Mesendoderm (in vitro differentiated cells): ENCODE results near the gene MTHFS. TPM values are rescaled to one million over a fixed set of nuclear protein-coding genes. Genes with fewer than 3 reads are reported as not detected.

Experiments used
- DNase-seq: peaks from one replicate; pipeline ENCODE4 v3.0.0; 2013
- H2AK5ac ChIP-seq: 2 replicates; pipeline ENCODE4 v1.6.1; 2013; ENCODE audit warnings: low read length, inconsistent platforms
- H2BK120ac ChIP-seq: 2 replicates; pipeline ENCODE4 v1.6.1; 2013; ENCODE audit warnings: low read depth, mild to moderate bottlenecking, low read length, moderate library complexity, mixed read lengths
- H2BK15ac ChIP-seq: replicated peaks from 2 replicates; pipeline ENCODE4 v1.6.1; 2013; ENCODE audit warnings: low read depth, mild to moderate bottlenecking, moderate library complexity
- H2BK5ac ChIP-seq: 2 replicates; pipeline ENCODE4 v1.6.1; 2013; ENCODE audit warnings: low read length, inconsistent platforms
- H3K18ac ChIP-seq: 2 replicates; pipeline ENCODE4 v1.6.1; 2013; ENCODE audit warnings: mild to moderate bottlenecking, low read length, mixed read lengths
- H3K23ac ChIP-seq: one replicate; pipeline ENCODE4 v1.6.1; 2013; ENCODE audit warnings: low read length
- H3K27ac ChIP-seq: 2 replicates; pipeline ENCODE4 v1.5.1; 2013; ENCODE audit warnings: low read depth, mild to moderate bottlenecking, inconsistent platforms, low read length, moderate library complexity
- H3K27me3 ChIP-seq: 2 replicates; pipeline ENCODE4 v1.6.1; 2013; ENCODE audit warnings: low read length, control low read depth, mild to moderate bottlenecking, inconsistent platforms; ENCODE audit not compliant: insufficient read depth, poor library complexity
- H3K36me3 ChIP-seq: 2 replicates; pipeline ENCODE4 v1.6.1; 2013; ENCODE audit warnings: low read length, inconsistent platforms; ENCODE audit not compliant: control insufficient read depth, insufficient read depth
- H3K4ac ChIP-seq: one replicate; pipeline ENCODE4 v1.6.1; 2013; ENCODE audit warnings: low read depth, mild to moderate bottlenecking, low read length, moderate library complexity
- H3K4me1 ChIP-seq: 2 replicates; pipeline ENCODE4 v1.6.1; 2013; ENCODE audit warnings: low read depth, low read length, inconsistent platforms; ENCODE audit not compliant: control insufficient read depth
- H3K4me2 ChIP-seq: 2 replicates; pipeline ENCODE4 v1.6.1; 2013; ENCODE audit warnings: low read length
- H3K4me3 ChIP-seq: 2 replicates; pipeline ENCODE4 v1.5.1; 2013; ENCODE audit warnings: mild to moderate bottlenecking, low read length
- H3K56ac ChIP-seq: one replicate; pipeline ENCODE4 v1.6.1; 2013; ENCODE audit warnings: low read length
- H3K79me1 ChIP-seq: 2 replicates; pipeline ENCODE4 v1.6.1; 2013; ENCODE audit warnings: low read length, inconsistent platforms
- H3K79me2 ChIP-seq: 2 replicates; pipeline ENCODE4 v1.6.1; 2013; ENCODE audit warnings: mild to moderate bottlenecking, low read length; ENCODE audit not compliant: control insufficient read depth, insufficient read depth
- H3K9ac ChIP-seq: 2 replicates; pipeline ENCODE4 v1.6.1; 2013; ENCODE audit warnings: low read length, inconsistent platforms
- H4K5ac ChIP-seq: one replicate; pipeline ENCODE4 v1.6.1; 2013; ENCODE audit warnings: low read length
- H4K8ac ChIP-seq: one replicate; pipeline ENCODE4 v1.6.1; 2013; ENCODE audit warnings: low read depth, mild to moderate bottlenecking, control low read depth, low read length, moderate library complexity
- WGBS: extraction: QIAGEN DNeasy Blood & Tissue Kit; methylation state at CpG from one replicate; pipeline ENCODE4 v1.1.7; 2013; ENCODE audit warnings: low lambda C conversion rate, missing lambda C conversion rate; ENCODE audit not compliant: insufficient coverage; ENCODE audit errors: extremely low coverage; 5-methylcytosine and 5-hydroxymethylcytosine counted together
- small RNA-seq: library from polyadenylated mRNA; stranded (forward); fragments of <200 nt; extraction: miRNeasy Mini kit (QIAGEN cat#:217004); gene quantifications from one replicate; pipeline ENCODE3, GENCODE V24; 2013; ENCODE audit not compliant: insufficient read depth

The MTHFS gene

GRCh38 chr15:79804838-79805237 lies 92.0 kb downstream of the MTHFS start:
- H3K56ac ChIP-seq, result no peak overlapping the region
- H3K36me3 ChIP-seq, result no peaks in the 10 kb centered on the region
- H3K9ac ChIP-seq, result no peak overlapping the region
- DNase-seq, result no peak
- no peaks in the 10 kb centered on the region for H3K79me1 ChIP-seq
- no peaks in the 10 kb centered on the region for H3K79me2 ChIP-seq
- WGBS, result no CpG with 5 or more reads among the region's 2 CpGs
- no peak overlapping the region for H3K4me2 ChIP-seq
- no peak overlapping the region for H3K27ac ChIP-seq
- no peak overlapping the region for H4K5ac ChIP-seq
- H4K8ac ChIP-seq, result no peak overlapping the region
- no peak overlapping the region for H2BK15ac ChIP-seq
- H3K18ac ChIP-seq, result no peak overlapping the region
- no peak overlapping the region for H3K4me3 ChIP-seq
- no peak overlapping the region for H3K4ac ChIP-seq
- H3K23ac ChIP-seq, result no peak overlapping the region
- no peaks in the 10 kb centered on the region for H3K27me3 ChIP-seq
- H2BK120ac ChIP-seq, result no peak overlapping the region
- H3K4me1 ChIP-seq, result no peaks in the 10 kb centered on the region
- H2BK5ac ChIP-seq, result no peak overlapping the region
- no peak overlapping the region for H2AK5ac ChIP-seq

GRCh38 chr15:79798311-79798710 lies 98.5 kb downstream of the MTHFS start:
- Histone ChIP-seq H4K8ac (no peak overlapping the region), H3K36me3 (no peaks in the 10 kb centered on the region), H3K4me2 (no peak overlapping the region), H4K5ac (no peak overlapping the region), H3K4me3 (no peak overlapping the region), H3K4ac (no peak overlapping the region), H3K9ac (no peak overlapping the region), H2BK120ac (no peak overlapping the region), H3K27me3 (no peaks in the 10 kb centered on the region), H3K18ac (no peak overlapping the region), H2BK5ac (no peak overlapping the region), H3K4me1 (no peaks in the 10 kb centered on the region), H3K27ac (no peak overlapping the region), H3K79me1 (no peaks in the 10 kb centered on the region), H3K56ac (no peak overlapping the region), H3K23ac (no peak overlapping the region), H3K79me2 (no peaks in the 10 kb centered on the region), H2AK5ac (no peak overlapping the region), H2BK15ac (no peak overlapping the region)
- no CpG with 5 or more reads among the region's 2 CpGs for WGBS
- DNase-seq, result no peak

Small RNA genes lying within 50 kb of the gene (small RNA-seq; reads per million reads assigned to genes)
- not detected for gene RNU6-667P
